ENCODE measurements around the gene ZNF576. TPM values are rescaled to one million over a fixed set of nuclear protein-coding genes. Genes with fewer than 3 reads are reported as not detected.

Gene ZNF576
- total and polyA plus RNA-seq, 7 donors = 10.3 to 22.7 (median 16.0) TPM

- no peak for TF ChIP-seq CTCF (IDR thresholded peaks at IDR 0.05)
- no peaks in the 10 kb centered on the region for H3K9me3 ChIP-seq
- no peaks in the 10 kb centered on the region for H3K27me3 ChIP-seq (ENCODE audit: insufficient read depth in 3 of 3, low read length in 2 of 3)
- H3K4me3 ChIP-seq = no peak overlapping the region
- H3K4me1 ChIP-seq = no peaks in the 10 kb centered on the region
- no peak for DNase-seq
- 95 to 96% (median 96%) methylated on average over 12 of the region's 12 CpGs for WGBS, 3 donors
- H3K36me3 ChIP-seq (ENCODE audit: insufficient read depth in 1 of 2, low read depth in 1 of 2) = peaks cover 0 to 38% of the 10 kb centered on the region in 2 donors
- intact Hi-C loops (cut with DNase I) = no loop called here
- no peak overlapping the region for H3K27ac ChIP-seq
- ATAC-seq = no peak
Observed at GRCh38 chr19:43612374-43612773, 16.0 kb downstream of the ZNF576 start.

- Histone ChIP-seq H3K27me3 (ENCODE audit: insufficient read depth in 3 of 3, low read length in 2 of 3) (no peaks in the 10 kb centered on the region), H3K4me3 (no peak overlapping the region), H3K36me3 (ENCODE audit: insufficient read depth in 1 of 2, low read depth in 1 of 2) (peaks cover 0 to 29% of the 10 kb centered on the region in 2 donors), H3K27ac (no peak overlapping the region), H3K9me3 (no peaks in the 10 kb centered on the region), H3K4me1 (no peaks in the 10 kb centered on the region)
- no peak for DNase-seq
- no peak for ATAC-seq
- intact Hi-C loops (cut with DNase I) = no loop called here
- TF ChIP-seq CTCF (IDR thresholded peaks at IDR 0.05) = no peak
- WGBS, 3 donors = 77 to 92% (median 79%) methylated on average over 1 of the region's 1 CpG
Observed at GRCh38 chr19:43616306-43616705, 19.9 kb downstream of the ZNF576 start.

- Histone ChIP-seq H3K36me3 (ENCODE audit: insufficient read depth in 1 of 2, low read depth in 1 of 2) (peaks cover 0 to 24% of the 10 kb centered on the region in 2 donors), H3K27ac (no peak overlapping the region), H3K27me3 (ENCODE audit: insufficient read depth in 3 of 3, low read length in 2 of 3) (no peaks in the 10 kb centered on the region), H3K4me3 (no peak overlapping the region), H3K4me1 (no peaks in the 10 kb centered on the region), H3K9me3 (no peaks in the 10 kb centered on the region)
- intact Hi-C loops (cut with DNase I) = no loop called here
- TF ChIP-seq CTCF (IDR thresholded peaks at IDR 0.05) = no peak
- 80 to 95% (median 83%) methylated on average over 6 of the region's 6 CpGs for WGBS, 3 donors
- DNase-seq (no peak), ATAC-seq (no peak)
Observed at GRCh38 chr19:43616954-43617353, 20.6 kb downstream of the ZNF576 start.

GRCh38 chr19:43618921-43619261 lies 22.5 kb downstream of the ZNF576 start:
- TF ChIP-seq CTCF (IDR thresholded peaks at IDR 0.05) = no peak
- intact Hi-C loops (cut with DNase I) = no loop called here
- H3K4me1 ChIP-seq = no peaks in the 10 kb centered on the region
- peak overlapping the region; percentile 76 for H3K4me3 ChIP-seq
- DNase-seq (no peak), ATAC-seq (peak; percentile 9 to 48 (median 44))
- H3K9me3 ChIP-seq = no peaks in the 10 kb centered on the region
- peak overlapping the region; percentile 95 for H3K27ac ChIP-seq
- WGBS, 3 donors = 0 to 2% (median 0%) methylated on average over 14 of the region's 14 CpGs
- peaks cover 0 to 4% of the 10 kb centered on the region in 2 donors for H3K36me3 ChIP-seq (ENCODE audit: insufficient read depth in 1 of 2, low read depth in 1 of 2)
- no peaks in the 10 kb centered on the region for H3K27me3 ChIP-seq (ENCODE audit: insufficient read depth in 3 of 3, low read length in 2 of 3)

Measured in psoas muscle (tissue), 8 donors.